GM21390 (cell line): Measurements from ENCODE around the gene ZNF837.

Experiments used
- ATAC-seq: cut with Tn5 transposase; IDR thresholded peaks from one replicate; pipeline ENCODE4 v1.9.1; 2021; ENCODE audit not compliant: unreplicated experiment

Gene ZNF837

GRCh38 chr19:58325311-58326022 is 55.4 kb downstream of the ZNF837 start:
- no peak for ATAC-seq

DNA sequence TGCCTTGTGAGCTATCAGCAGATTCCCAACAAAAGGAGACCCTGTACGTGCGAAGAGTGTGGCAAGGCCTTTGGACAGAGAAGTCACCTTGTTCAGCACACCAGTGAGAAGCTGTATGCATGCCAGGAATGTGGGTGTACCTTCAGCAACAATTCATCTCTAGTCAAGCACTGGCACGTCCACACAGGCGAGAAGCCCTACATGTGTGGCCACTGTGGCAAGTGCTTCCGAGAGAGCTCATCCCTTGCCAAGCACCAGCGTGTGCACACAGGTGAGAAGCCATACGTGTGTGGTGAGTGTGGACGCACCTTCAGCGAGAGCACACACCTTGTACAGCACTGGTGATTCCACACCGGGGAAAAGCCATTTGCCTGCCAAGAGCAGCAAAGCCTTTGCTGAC is 61.6 kb downstream of the ZNF837 start:
- ATAC-seq, result no peak

GRCh38 chr19:58318297-58318696 is 62.5 kb downstream of the ZNF837 start:
- no peak for ATAC-seq
